Hematopoietic multipotent progenitor cell (in vitro differentiated cells): ENCODE results near the gene IQCH. TPM values are rescaled to one million over a fixed set of nuclear protein-coding genes. Genes with fewer than 3 reads are reported as not detected.
"Not testable (repeated sequence)": the region's sequence is repeated elsewhere in the genome, so short reads cannot be mapped to it uniquely, and the experiment has no call there.

Experiments
- DNase-seq, 3 donors: peaks; one replicate each; pipeline ENCODE4 v3.0.0-alpha.2; 2011 to 2015; ENCODE audit warnings: low read depth in 2 of 3, low spot score in 2 of 3
- total RNA-seq: library from RNA; depleted of rRNA; stranded (reverse); fragments of >200 nt; gene quantifications from one replicate; pipeline ENCODE4 v1.2.3, GENCODE V29; 2012

Gene IQCH
- total RNA-seq, 1 donor = 2.7 TPM

DNA sequence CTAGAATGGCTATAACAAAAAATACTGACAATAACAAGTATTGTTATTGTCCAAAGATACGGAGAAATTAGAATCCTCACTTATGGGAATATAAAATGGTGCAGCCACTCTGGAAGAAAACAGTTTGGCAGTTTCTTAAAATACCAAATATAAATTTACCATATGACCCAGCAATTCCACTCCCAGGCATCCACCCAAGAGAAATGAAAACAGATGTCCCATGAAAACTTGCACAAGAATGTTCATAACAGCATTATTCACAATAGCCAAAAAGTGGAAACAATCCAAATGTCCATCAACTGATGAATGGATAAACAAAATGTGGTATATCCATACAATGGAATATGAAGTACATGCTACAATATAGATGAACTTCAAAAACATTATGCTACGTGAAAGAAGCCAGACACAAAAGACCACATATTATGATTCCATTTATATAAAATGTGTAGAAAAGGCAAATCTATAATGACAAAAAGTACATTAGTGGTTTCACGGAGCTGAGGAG, 9.6 kb upstream of the IQCH start:
- DNase-seq = no peak

DNA sequence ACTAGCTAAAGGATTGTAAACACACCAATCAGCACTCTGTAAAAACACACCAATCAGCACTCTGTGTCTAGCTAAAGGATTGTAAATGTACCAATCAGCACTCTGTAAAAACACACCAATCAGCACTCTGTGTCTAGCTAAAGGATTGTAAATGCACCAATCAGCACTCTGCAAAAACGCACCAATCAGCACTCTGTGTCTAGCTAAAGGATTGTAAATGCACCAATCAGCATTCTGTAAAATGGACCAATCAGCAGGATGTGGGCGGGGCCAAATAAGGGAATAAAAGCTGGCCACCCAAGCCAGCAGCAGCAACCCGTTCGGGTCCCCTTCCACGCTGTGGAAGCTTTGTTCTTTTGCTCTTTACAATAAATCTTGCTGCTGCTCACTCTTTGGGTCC, 8.0 kb upstream of the IQCH start:
- DNase-seq = not testable (repeated sequence)

DNA sequence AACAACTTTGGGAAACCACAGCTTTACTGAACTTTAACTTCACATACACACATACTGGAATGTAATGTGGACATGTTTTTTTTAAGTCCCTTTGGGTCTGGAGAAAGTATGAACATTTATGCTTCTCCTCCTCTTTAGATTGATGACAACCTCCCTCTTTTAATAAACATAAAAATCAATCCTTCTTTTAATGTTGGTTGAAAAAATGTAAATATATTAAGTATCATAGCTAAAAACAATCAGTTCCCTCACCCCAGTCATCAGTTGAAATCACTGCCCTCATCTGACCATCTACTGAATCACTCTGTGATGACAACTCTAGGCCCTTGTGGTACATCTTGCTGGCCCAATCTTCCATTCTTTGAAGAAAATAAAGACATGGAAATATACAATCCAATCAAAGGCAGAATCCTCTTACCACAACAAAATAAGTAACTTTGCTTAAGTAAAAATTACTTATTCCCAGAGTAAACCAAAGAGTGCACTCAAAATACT, 6.5 kb upstream of the IQCH start:
- DNase-seq = no peak

DNA sequence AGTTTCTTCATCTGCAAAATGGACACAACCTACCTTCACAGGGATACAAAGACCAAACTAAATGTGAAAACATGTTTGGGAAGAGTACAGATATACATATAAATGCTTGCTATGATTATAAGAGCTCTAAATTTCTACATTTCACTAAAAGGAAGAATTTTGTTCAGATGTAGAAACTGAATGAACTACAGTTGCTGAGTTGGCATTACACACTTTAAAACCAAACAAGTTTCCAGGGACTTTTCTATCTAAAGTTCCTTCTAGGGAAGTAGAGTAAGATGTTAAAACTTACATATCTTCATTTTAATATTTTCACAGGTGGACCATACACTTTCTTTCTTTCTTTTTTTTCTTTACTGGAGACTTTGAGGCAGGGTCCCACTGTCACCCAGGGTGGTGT, 4.8 kb upstream of the IQCH start:
- no peak for DNase-seq

DNA sequence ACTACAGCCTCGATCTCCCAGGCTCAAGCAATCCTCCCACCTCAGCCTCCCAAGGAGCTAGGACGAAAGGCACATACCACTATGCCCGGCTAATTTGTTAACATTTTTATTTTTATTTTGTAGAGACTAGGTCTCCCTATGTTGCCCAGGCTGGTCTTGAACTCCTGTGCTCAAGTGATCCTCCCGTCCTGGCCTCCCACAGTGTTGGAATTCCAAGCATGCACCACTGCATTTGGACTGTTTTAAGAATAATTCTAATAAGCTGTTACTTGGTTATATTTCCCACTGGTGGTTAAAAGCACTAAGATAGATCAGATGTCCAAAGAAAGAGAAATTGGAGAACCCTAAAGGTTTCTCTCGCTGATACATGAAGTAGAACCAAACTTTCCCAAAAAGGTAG, 3.3 kb upstream of the IQCH start:
- no peak for DNase-seq

- DNase-seq = no peak
Measured at GRCh38 chr15:67253101-67253500, 1.5 kb upstream of the IQCH start.

DNA sequence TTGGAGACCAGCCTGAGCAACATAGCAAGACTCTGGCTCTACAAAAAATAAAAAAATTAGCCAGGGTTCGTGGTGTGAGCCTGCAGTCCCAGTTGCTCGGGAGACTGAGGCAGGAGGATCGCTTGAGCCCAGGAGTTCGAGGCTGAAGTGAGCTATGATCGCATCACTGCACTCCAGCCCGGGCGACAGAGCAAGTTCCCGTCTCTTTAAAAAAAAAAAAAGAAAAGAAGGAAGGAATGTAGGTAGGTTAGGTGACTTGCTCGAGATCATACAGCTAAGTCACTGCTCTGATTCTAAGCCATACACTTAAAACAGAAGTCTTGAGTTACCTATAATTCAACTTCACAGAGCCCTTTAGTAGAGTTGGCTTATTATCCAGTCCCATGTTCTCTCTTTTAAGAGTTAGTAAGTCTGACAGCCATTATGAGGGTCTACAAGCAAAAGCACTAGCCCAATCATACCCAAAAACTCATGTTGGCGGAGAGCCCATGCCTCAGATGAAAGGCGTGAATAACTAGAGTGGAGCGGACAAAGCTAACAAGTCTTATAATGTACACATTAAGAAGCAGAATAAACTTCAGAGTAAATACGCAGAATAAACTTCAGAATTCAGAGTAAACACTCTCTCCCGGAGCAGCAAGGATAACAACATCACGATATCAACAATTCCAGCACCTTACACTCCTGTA, 893 bp upstream of the IQCH start:
- peak in 2 of 3 donors; percentile 13 to 28 for DNase-seq

DNA sequence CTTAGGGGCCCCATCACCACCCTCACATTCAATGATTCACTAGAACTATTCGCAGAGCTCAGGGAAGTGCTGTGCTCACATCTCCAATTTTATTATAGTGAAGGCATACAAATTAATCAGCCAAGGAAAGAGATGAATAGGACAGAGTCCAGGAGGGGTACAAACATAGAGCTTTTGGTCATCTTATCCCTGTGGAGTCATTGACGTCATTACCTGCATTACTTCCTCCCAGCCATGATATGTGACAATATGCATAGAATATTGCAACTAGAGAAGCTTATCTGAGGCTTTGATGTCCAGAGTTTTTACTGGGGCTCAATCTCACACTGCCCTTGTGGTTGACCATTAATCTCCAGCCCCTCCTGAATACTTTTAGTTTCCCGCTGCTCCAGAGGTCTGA, 1.5 kb downstream of the IQCH start:
- DNase-seq = no peak

GRCh38 chr15:67258412-67258811, 3.8 kb downstream of the IQCH start:
- not testable (repeated sequence) for DNase-seq

GRCh38 chr15:67259379-67259778, 4.8 kb downstream of the IQCH start:
- no peak for DNase-seq

DNA sequence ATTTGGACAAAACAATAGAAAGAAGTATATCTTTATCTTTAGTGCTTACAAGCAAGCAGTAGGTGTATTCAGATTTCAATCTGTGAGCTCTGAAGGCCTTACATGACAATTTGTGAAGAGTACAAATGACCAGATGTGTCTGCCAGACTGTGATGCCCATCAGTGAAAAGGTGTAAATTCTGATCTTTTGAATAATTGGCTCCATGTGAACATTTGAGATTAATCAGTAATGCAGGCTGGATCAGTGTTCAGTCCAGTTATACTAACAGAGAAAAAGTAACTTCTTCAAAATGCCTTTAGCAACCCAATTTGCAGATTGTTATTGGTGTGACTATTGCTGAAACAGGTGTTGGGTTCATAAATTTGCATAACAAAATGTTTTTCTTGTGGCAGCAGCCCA, 5.2 kb downstream of the IQCH start:
- DNase-seq = no peak

- DNase-seq = no peak
Measured at GRCh38 chr15:67266870-67267269, 12.3 kb downstream of the IQCH start.

GRCh38 chr15:67267440-67267839, 12.9 kb downstream of the IQCH start:
- DNase-seq = no peak

- DNase-seq = no peak
Measured at GRCh38 chr15:67267951-67268941, 13.7 kb downstream of the IQCH start.

DNA sequence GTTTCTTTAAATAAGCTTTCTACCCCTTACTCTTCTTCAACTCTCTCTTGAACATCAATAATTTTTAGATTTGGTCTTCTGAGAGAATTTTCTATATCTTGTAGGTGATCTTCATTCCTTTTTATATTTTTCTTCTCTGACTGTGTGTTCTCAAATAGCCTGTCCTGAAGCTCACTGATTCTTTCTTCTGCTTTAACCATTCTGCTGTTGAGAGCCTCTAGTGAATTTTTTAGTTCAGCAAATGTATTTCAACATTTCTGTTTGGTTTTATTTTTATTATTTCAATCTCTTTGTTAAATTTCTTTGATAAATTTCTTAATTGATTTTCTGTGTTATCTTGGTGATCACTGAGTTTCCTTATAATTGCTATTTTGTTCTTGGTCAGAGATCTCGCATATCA, 19.6 kb downstream of the IQCH start:
- no peak for DNase-seq

DNA sequence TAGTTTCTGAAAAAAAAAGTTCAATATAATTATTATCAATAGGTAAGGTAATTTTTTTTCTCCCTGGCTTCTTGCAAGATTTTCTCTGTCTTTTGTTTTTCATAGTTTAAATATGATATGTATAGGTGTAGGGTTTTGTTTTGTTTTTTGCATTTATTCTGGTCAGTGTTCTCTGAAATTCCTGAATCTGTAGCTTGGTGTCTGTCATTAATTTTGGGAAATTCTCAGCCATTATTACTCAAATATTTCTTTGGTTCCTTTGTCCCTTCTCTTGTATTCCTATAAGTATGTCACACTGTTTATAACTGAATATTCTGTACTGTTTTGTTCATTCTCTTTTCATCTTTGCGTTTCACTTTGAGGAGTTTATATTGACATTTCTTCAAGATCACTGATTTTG, 22.1 kb downstream of the IQCH start:
- no peak for DNase-seq

DNA sequence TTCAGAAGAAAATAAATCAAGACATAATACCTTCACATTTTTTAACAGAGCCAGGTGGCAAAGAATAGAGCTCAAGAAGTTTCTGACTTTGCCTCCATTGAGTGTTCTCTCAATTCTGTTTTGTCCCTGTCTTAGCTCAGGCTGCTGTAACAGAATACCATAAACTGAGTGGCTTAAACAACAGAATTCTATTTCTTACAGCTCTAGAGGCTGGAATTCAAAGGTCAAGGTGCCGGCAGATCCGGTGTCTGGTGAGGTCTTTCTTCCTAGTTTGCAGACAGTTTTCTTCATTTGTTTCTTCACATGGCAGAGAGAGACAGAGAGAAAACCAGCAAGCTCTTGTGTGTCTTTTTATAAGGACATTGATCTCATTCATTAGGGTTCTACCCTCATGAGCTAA, 25.6 kb downstream of the IQCH start:
- no peak for DNase-seq

GRCh38 chr15:67281714-67282113, 27.1 kb downstream of the IQCH start:
- no peak for DNase-seq

- DNase-seq = not testable (repeated sequence)
Measured at GRCh38 chr15:67285625-67286024, 31.0 kb downstream of the IQCH start.

GRCh38 chr15:67286400-67286799, 31.8 kb downstream of the IQCH start:
- not testable (repeated sequence) for DNase-seq

- DNase-seq = no peak
Measured at GRCh38 chr15:67290319-67290718, 35.7 kb downstream of the IQCH start.

DNA sequence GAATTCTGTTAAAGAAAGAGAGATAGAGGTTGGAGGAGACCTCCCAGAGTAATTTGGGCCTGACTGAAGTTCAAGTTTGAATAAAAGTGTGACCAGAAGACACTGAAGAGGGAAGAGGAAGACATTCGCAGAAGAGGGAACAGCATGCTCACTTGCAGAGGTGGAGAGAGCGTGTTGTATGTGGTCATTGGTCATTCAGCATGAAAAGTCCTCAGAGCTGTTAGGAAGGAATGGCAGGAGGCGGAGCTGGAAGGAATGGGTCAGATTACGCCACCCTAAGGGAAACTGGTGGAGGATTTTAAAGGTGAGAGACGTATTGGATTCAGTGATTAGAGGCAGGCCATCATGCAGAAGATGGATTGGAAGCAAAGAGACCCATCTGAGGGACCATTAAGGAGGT, 41.6 kb downstream of the IQCH start:
- DNase-seq = no peak
